HG03064 (cell line): ENCODE measurements around the gene PLPP4.
A peak's percentile ranks its signal among the peaks of the same experiment; 100 is the strongest.

Source experiments
- ATAC-seq: cut with Tn5 transposase; IDR thresholded peaks from one replicate; pipeline ENCODE4 v1.9.1; 2021; ENCODE audit warnings: low read depth; ENCODE audit not compliant: unreplicated experiment

PLPP4 gene

GRCh38 chr10:120606051-120606764 lies 149.2 kb downstream of the PLPP4 start:
- peak; percentile 64 for ATAC-seq

DNA sequence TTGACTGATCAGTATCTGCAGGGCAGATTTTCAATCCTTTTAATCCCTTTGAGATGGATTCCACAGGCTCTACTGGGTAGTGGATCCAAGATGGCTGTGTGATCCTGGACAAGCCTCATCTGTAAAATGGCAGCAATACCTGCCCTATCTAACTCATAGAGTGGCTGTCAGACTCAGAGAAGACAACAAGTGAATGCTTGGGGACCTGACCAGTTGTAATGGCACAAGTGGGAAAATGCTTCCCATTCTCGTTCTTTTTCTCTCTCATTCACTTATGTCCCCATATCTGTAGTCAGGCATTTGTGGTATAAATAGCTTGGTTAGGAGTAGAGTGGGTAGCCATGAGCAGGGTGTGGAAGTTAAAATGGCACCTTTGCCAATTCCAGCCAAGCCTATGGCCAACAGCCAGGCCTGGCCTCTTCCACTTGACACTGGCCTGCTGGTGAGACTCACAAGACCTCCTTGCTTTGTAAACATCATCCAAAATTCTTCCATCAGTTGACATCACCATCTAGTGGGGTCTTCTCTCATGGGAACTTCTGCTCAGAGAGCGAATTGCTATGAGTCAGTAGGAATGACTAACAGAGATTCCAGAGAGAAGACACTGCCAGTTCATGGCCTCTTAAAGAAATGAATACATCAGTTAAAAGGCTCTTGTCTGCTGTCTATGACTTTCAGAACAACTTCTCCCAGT lies 150.1 kb downstream of the PLPP4 start:
- no peak for ATAC-seq

DNA sequence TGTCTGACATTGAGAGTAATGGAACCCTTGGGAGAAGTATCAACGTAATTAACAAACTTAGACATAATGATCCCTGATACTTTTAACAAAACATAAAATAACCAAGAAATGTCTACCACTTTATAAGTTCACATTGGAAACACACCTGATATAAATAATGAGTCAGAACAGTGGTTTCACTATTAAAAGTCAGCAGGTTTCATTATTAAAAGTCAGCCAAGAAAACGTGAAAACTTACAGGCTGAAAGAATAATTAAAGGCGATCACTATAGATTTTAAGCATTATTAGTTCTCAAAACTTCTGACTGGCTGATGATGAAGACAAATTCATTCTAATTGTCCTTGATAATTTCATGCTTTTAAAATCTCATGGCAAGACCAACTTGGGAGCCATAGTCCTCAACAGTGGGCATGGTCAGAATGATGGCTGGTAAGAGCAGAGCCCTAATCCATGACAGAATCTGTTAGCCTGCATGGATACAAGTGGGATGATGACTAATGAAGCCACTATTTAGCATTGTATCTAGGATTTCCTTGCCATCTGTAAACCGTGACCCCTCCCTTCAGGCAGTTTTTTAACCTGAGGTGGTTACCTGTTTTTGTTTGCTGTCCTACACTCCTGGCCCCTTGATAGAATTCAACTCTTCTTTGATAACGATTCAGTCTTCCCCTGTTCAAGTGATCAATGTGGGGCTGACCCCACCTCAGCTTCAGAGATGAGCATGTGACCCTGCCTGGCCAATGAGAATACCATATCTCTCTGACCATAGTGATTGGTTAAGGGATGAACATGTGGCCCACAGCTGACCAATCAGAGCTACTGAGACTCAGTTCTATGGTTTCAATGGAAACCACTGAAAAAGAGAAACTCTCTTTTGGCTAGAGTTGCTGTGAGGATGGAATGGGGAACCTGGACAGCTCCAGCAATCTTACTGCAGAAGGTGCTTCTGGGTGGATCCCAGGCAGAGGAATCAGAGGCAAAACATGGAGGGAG lies 151.0 kb downstream of the PLPP4 start:
- peak; percentile 36 for ATAC-seq

GRCh38 chr10:120609006-120609405 lies 152.0 kb downstream of the PLPP4 start:
- no peak for ATAC-seq

DNA sequence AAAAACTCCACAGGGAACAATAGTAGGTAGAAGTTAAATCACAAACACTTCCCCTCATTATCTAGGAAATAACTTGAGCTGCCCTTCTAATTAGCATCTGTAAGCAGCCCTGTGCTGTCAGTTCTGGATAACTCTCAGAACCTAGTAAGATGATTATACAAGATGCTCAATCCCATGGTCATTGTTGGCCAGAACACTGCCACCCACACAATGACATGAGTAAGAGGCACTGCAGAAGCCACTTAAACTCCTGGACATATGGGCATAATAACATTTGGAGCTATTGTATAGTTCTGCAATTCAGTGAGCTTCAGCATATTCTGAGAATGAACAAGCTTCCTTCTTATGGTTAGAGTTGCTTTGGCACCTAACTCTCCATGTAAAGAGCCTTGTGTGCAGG lies 153.8 kb downstream of the PLPP4 start:
- no peak for ATAC-seq

DNA sequence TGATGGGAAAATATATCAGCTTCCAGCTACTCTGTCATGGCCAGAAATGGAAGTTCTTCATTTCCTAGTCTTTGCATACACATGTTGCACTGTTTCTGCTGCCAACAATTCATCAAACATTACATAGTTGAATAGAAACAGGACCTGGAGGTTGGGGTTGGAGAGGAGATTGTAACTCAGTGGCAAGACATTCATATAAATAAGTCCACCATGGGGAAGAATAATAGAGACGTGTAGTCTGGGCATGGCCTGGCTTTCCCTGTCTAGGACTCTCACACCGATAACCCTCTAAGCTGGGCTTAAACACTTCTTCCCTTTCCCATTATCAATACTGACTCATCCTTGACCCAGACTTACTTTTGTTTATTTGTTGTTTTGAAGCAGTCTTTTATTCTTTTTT lies 155.7 kb downstream of the PLPP4 start:
- no peak for ATAC-seq

DNA sequence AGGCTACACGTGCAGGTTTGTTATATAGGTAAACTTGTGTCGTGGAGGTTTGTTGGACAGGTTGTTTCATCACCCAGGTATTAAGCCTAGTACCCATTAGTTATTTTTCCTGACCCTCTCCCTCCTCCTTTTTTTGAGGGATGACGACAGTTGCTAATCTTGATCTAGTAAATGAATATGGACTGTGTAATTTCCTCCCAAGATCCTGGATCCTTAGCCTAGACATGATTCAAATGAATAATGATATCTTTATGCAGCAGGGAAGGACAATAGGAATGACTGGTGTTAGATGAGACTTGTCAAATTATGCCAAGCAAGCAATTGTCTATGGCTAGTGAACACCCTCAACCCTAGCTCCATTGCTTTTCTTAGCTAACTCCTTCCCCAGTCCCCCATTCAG lies 156.2 kb downstream of the PLPP4 start:
- no peak for ATAC-seq

DNA sequence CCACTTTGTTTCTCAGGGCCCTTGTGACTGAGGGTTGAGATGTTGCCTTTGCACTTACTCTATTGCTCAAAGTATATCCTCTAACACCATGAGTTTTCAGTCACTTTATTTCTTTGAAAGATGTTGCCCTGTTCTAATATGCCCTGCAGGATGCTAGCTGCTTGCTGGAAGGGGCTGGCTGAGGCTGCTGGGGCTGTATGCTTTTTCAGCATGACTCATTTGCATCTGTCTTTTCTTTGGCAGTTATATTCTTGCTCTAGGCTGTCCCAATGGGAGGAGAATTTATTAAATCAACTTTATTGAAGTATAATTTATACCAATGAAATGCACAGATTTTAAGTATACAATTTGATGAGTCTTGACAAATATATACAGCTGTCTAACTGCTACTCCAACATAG lies 157.7 kb downstream of the PLPP4 start:
- ATAC-seq = no peak

- ATAC-seq = no peak
Observed at GRCh38 chr10:120616311-120616911, 159.4 kb downstream of the PLPP4 start.

DNA sequence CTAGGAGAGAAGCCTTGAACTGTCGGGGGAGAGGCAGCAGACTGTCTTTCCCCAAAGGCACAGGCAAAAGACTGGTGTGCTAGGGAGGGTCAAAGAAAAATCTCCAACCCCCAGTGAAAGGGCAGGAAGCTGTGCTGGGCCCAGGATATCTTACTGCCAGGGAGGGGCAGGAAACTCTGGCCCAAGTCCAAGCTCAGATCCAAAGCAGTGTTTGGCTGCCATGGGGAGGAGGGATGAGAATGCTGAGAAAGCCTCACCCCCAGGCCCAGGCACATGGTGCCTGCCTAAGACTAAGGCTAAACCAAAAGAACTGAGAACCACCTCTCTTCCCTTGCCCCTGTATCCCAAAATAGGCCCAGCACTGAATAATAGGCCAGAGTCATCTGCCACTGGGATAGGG lies 171.2 kb downstream of the PLPP4 start:
- no peak for ATAC-seq

DNA sequence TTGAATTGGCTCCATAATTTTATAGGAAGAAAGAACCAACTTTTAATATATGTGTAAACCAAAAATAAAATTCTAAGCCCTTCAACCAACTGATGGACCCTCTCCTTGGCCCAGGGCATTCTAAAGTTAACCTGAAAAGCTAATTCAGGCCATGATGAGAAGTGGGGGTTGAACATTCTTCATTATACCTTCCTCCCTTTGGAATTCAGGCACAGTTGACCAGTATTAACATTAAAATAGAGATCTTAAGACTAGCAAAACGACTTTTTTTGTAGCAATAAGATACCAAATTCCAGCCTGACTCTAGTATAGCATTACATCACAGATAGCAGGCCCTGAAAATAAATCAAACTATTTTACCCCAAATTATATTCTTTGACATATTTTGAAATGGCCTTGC lies 173.2 kb downstream of the PLPP4 start:
- ATAC-seq = no peak

GRCh38 chr10:120632047-120632446 lies 175.0 kb downstream of the PLPP4 start:
- no peak for ATAC-seq

- ATAC-seq = no peak
Observed at GRCh38 chr10:120632942-120633341, 175.9 kb downstream of the PLPP4 start.

GRCh38 chr10:120634659-120635058 lies 177.6 kb downstream of the PLPP4 start:
- no peak for ATAC-seq
